Brain microvascular endothelial cell (primary cell): ENCODE results near the gene CDR2L.
"Not testable (repeated sequence)": the region's sequence is repeated elsewhere in the genome, so short reads cannot be mapped to it uniquely, and the experiment has no call there.

Experiments
- DNase-seq: peaks from one replicate; pipeline ENCODE4 v3.0.0-alpha.2; 2020
- H3K27ac ChIP-seq: fragments of 250-450 bp; sonication (Bioruptor Pico); 2 replicates; pipeline ENCODE4 v1.5.1; 2020; ENCODE audit warnings: mild to moderate bottlenecking, moderate library complexity
- H3K27me3 ChIP-seq: fragments of 250-450 bp; sonication (Bioruptor Pico); replicated peaks from 2 replicates; pipeline ENCODE4 v1.5.1; 2020; ENCODE audit warnings: mild to moderate bottlenecking
- H3K36me3 ChIP-seq: fragments of 250-450 bp; sonication (Bioruptor Pico); replicated peaks from 2 replicates; pipeline ENCODE4 v1.5.1; 2020; ENCODE audit warnings: mild to moderate bottlenecking
- H3K4me3 ChIP-seq: 2 replicates; pipeline ENCODE4 v1.5.1; 2011; ENCODE audit warnings: low read depth, mild to moderate bottlenecking, control low read depth, low read length, moderate library complexity
- CTCF ChIP-seq: IDR thresholded peaks from 2 replicates; pipeline ENCODE4 v1.5.1; 2011; ENCODE audit warnings: low read depth, mild to moderate bottlenecking, moderate library complexity, low read length, control low read depth, inconsistent platforms; ENCODE audit errors: missing control alignments
- in situ Hi-C: cut with HindIII; loops from 2 replicates; pipeline ENCODE4 v1.10.0; 2017; ENCODE audit warnings: low sequenced_read_pairs, low pct_ligation_motif_present

Gene CDR2L

GRCh38 chr17:75013092-75013559, 25.7 kb downstream of the CDR2L start:
- no peaks in the 10 kb centered on the region for H3K27me3 ChIP-seq
- H3K27ac ChIP-seq: peak overlapping the region; percentile 67
- no peaks in the 10 kb centered on the region for H3K36me3 ChIP-seq
- TF ChIP-seq CTCF: no peak
- peak overlapping the region; percentile 89 for H3K4me3 ChIP-seq
- in situ Hi-C loops: no loop called here
- no peak for DNase-seq

DNA sequence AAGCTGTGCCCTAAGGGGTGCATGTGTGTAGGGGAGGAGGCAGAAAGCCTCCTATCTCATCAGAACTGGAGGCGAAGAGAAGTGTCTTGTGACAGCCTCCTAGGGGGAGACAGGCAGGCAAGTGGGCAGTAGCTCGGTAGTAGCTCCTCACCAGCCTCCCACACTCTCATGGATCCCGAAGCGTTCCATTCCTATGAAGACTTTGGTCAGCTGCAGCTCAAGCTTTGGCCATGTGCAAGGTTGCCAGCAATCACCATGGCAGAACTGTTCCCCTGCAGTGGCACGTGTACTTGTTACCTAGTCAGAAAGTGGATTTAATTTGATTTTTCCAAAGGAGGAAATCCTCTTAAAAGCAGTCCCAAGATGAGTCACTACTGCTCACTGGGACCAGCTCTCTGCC, 31.7 kb downstream of the CDR2L start:
- in situ Hi-C loops: no loop called here
- peaks cover 13% of the 10 kb centered on the region for H3K36me3 ChIP-seq
- H3K4me3 ChIP-seq: no peak overlapping the region
- no peak overlapping the region for H3K27ac ChIP-seq
- TF ChIP-seq CTCF: no peak
- no peak for DNase-seq
- no peaks in the 10 kb centered on the region for H3K27me3 ChIP-seq

DNA sequence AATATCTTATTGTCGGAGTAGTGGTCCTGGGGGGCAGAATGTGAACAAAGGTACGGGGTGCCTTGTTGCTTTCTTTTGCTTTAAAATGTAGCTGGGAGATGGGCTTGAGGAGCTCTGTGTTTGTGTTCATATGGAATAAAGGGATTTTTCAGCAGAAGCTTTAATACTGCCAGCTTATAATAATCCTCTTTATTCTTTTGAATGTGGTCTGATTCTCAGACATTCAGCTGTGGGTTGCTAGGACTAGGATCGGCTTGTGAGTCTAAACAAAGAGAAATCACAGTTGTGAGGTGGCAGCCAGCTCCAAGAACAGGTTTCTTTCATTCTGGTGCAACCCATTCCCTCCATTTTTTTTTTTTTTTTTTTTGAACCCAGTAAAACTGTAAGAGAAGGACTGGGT, 32.3 kb downstream of the CDR2L start:
- in situ Hi-C loops: no loop called here
- TF ChIP-seq CTCF: no peak
- DNase-seq: no peak

DNA sequence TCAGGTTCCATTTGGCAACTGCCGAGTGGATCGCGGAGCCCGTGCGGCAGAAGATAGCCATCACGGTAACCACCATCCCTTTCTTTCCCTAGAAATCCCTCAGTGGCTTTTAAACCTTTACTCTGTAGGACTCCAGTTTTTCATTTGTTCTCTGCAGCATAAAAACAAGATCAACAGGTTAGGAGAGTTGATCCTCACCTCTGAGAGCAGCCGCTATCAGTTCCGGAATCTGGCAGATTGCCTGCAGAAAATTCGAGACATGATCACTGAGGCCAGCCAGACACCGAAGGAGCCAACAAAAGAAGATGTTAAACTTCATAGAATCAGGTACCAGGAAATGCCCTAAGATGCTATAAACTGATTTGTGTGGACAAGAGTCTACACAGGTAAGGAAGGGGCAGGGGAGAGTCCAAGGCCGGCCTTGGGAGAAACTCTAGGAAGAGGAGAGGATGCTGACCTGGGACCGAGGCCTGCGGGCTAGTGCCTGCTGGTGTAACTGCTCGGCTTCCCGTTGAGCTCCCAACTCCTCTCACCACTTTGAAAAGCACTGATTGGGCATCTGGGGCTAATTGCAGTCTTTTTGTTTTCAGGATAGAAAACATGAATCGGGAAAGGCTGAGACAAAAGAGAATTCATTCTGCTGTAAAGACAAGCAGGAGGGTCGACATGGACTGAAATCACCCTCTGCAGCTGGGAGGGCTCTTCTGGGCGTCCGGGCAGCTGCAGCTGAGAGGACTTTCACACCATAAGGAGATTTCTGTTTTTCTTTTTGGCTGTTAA, 33.1 kb downstream of the CDR2L start:
- in situ Hi-C loops: no loop called here

More for the DNA sequence above, 32.3 kb downstream of the CDR2L start:
- Histone ChIP-seq H3K27ac (no peak overlapping the region), H3K4me3 (no peak overlapping the region), H3K36me3 (peaks cover 13% of the 10 kb centered on the region), H3K27me3 (no peaks in the 10 kb centered on the region)

DNA sequence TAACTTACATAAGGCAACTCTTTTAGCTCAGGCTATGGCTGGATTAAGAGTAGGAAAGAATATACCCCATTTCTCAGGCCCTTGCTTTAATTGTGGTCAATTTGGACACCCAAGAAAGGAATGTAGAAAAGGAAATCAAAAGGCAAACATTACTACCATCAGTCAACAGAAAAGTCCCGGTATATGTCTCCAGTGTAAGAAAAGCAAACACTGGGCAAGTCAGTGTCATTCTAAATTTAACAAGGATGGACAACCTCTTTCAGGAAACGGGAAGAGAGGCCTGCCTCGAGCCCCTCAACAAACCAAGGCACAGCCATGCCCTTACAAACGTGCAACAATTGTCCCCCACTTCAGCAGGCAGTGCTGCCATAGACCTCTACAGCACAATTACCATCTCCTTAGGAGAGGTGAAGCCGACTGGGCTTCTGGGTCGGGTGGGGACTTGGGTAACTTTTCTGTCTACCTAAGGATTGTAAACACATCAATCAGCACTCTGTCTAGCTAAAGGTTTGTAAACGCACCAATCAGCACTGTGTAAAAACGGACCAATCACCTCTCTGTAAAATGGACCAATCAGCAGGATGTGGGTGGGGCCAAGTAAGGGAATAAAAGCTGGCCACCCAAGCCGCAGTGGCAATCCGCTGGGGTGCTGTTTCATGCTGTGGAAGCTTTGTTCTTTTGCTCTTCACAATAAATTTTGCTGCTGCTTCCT, 37.4 kb downstream of the CDR2L start:
- no peak overlapping the region for H3K27ac ChIP-seq
- no peak for TF ChIP-seq CTCF
- DNase-seq: no peak

More for the DNA sequence above, 33.1 kb downstream of the CDR2L start:
- no peaks in the 10 kb centered on the region for H3K27me3 ChIP-seq
- DNase-seq: no peak
- no peak for TF ChIP-seq CTCF
- H3K27ac ChIP-seq: no peak overlapping the region
- H3K36me3 ChIP-seq: peaks cover 13% of the 10 kb centered on the region
- no peak overlapping the region for H3K4me3 ChIP-seq

GRCh38 chr17:75025398-75025734, 37.9 kb downstream of the CDR2L start:
- not testable (repeated sequence) for H3K27me3 ChIP-seq

More for the DNA sequence above, 37.4 kb downstream of the CDR2L start:
- H3K27me3 ChIP-seq: no peaks in the 10 kb centered on the region
- peaks cover 13% of the 10 kb centered on the region for H3K36me3 ChIP-seq
- H3K4me3 ChIP-seq: no peak overlapping the region
- in situ Hi-C loops: no loop called here

GRCh38 chr17:75026650-75027049, 39.2 kb downstream of the CDR2L start:
- DNase-seq, H3K36me3 ChIP-seq, H3K4me3 ChIP-seq, H3K27me3 ChIP-seq, H3K27ac ChIP-seq, in situ Hi-C loops: not testable (repeated sequence)

More at GRCh38 chr17:75025398-75025734, 37.9 kb downstream of the CDR2L start:
- DNase-seq, H3K27ac ChIP-seq, in situ Hi-C loops, H3K4me3 ChIP-seq: not testable (repeated sequence)
- peaks cover 13% of the 10 kb centered on the region for H3K36me3 ChIP-seq
